HG03196 (cell line): ENCODE results near the gene GLG1.
"Not testable (repeated sequence)": the region's sequence is repeated elsewhere in the genome, so short reads cannot be mapped to it uniquely, and the experiment has no call there.

Experiments used
- ATAC-seq: cut with Tn5 transposase; IDR thresholded peaks from one replicate; pipeline ENCODE4 v1.9.1; 2021; ENCODE audit not compliant: unreplicated experiment

The GLG1 gene

DNA sequence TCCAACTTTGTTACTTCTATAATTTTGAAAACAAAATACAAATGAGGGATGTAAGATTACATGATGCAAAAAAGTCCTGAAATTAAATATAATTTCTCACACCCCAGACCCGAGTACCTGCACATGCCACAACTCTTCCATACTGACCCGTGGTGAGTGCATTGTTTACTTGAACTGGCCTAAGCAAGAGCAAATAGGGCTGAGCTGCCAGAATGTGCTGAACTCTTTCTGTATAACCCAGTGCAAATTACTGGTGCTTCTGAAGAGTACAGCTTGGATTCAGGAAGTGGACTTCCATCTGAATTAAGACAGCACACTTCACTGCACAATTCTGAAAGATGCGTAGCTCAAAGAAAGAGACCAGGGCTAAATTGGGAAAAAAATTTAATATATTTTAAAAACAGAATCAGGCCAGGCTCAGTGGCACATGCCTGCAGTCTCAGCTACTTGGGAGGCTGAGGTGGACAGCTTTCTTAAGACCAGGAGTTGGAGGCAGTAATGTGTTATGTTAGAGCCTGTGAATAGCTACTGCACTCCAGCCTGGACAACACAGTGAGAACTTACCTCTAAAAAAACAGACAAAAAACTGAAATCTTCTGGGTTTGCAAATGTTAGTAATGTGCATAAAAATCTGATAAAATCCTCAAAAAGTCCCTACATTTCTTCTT lies 63.9 kb downstream of the GLG1 start:
- ATAC-seq, result not testable (repeated sequence)

- not testable (repeated sequence) for ATAC-seq
These were observed 66.3 kb downstream of the GLG1 start for GRCh38 chr16:74540663-74541062.

DNA sequence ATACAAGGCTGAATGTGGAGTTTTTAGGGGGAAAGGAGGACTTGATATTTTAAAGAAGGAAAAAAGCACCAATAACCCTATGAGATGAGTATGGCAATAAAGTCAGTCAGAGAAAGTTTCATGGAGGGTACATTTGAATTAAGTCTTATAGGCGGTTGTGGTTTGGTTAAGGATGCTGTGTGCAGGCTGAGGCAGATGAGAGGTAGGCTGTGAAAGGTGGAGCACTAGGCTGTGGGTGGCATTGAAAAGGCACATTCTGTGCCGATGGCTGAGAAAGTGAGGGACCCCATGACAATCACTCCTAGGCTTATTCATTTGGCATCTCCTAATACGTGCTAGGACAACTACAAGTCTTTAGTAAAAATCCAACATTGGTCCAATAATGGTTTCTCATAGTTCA lies 68.1 kb downstream of the GLG1 start:
- not testable (repeated sequence) for ATAC-seq

GRCh38 chr16:74537746-74538145 lies 69.2 kb downstream of the GLG1 start:
- ATAC-seq, result not testable (repeated sequence)

GRCh38 chr16:74534650-74535049 lies 72.3 kb downstream of the GLG1 start:
- ATAC-seq, result not testable (repeated sequence)

DNA sequence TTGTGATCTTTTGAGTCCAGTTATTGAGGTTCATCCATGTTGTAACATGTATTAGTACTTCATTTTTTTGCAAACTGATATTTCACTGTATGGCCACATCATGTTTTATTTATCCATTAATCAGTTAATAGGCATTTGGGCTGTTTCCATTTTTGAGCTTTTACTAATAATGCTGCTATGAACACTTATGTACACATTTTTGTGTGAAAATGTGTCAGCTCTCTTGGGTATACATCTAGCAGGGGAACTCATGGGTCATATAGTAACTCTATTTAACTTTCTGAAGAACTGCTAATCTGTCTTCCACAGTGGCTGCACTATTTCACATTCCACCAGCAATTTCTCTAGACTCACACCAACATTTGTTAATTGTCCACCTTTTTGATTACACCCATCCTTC lies 82.0 kb downstream of the GLG1 start:
- ATAC-seq, result no peak

DNA sequence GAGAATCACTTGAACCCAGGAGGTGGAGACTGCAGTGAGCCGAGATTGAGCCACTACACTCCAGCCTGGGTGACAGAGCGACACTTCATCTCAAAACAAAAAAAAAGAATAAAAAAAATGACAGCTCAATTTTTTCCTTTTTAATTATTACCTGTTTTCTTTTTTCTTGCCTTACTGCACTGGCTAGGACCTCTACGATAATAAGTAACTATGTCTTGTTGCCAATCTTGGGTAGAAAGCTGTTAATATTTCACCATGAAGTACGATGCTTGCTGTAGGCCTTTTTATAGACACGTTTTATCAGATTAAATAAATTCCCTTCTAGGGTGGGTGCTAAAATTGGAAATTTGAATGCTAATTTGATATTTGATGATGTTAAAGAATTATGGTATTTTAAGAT lies 82.8 kb downstream of the GLG1 start:
- ATAC-seq, result no peak

DNA sequence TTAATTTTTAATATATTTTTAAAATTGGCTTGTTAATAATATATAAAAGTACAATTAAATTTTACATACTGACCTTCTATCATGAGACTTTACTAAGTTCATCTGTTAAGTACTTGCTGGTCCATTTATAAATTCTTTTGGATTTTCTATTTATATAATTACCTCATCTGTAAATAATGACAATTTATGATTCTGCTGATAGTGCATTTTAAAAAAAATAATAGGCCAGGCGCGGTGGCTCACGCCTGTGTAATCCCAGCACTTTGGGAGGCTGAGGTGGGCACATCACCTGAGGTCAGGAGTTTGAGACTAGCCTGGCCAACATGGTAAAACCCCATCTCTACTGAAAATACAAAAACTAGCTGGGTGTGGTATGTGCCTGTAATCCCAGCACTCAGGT lies 83.2 kb downstream of the GLG1 start:
- ATAC-seq, result not testable (repeated sequence)

- no peak for ATAC-seq
These were observed 84.8 kb downstream of the GLG1 start for GRCh38 chr16:74522160-74522559.

DNA sequence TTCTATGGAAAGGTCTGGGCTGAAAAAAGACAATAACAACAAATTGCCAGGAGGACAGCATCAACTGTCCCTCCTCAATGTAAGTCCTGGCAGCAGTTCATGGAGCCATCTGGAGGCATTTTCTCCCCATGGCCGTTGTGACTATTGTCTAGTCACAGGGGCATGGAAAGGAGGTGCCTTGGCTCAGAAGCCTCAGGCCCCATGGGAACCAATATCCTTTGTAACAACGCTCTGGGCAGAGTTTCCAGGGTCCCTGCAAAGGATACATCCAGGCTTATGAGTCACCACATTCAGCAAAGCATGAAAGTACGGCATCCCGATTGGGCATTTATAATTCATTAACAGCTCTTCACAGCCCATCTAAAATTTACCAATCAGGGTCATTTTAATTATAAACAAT lies 85.2 kb downstream of the GLG1 start:
- no peak for ATAC-seq

DNA sequence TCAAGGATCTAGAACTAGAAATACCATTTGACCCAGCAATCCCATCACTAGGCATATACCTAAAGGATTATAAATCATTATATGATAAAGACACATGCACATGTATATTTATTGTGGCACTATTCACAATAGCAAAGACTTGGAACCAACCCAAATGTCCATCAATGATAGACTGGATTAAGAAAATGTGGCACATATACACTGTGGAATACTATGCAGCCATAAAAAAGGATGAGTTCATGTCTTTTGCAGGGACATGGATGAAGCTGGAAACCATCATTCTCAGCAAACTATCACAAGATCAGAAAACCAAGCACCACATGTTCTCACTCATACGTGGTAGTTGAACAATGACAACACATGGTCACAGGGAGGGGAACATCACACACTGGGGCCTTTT lies 88.0 kb downstream of the GLG1 start:
- not testable (repeated sequence) for ATAC-seq

DNA sequence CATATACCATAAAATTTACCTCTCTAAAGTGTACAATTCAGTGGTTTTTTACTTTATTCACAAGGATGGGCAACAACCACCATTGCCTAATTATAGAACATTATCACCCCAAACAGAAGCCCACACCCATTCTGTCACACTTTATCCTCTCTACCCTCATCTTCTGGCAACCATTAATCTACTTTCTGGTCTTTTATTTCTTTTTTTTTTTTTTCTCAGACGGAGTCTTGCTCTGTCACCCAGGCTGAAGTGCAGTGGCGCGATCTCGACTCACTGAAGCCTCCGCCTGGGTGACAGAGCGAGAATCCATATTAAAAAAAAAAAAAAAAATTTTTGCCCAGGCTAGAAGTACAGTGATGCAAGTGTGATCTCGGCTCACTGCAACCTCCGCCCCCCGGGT lies 95.0 kb downstream of the GLG1 start:
- ATAC-seq, result no peak

DNA sequence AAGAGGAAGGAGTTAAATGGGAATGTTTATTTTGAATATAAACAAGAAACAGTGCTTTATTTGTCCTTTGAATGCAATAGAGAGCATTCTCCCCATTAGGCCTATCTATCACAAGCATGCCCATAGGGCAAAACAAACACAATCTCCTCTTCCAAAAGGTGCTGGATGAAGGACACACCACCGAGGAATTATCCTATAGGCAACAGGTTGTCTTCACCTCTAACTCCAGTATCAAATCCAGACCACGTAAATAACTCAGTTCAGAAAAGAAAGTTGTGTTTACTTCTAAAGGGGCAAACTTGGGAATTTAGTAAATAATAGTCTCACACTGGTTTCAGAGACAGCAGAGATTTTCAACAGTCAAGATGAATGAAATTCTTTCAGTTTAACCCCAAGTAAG lies 101.9 kb downstream of the GLG1 start:
- no peak for ATAC-seq

DNA sequence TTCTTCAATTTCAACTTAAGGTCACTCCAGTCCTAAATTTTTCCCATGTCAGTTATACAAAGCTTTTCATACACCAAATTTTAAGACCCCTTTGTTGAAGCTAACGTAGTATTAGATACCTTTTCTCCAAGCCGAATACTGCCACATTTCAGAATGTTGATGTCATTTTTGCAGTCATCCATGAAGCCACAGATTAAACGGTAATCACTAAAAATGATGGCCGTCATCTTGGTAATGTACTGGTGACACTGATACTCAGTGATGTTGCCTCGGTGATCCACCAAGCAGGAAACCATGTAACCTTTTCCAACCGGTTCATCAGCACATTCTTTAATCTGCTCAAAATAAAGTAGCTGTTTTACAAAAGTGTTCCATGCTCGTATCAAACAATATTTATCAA lies 103.5 kb downstream of the GLG1 start:
- ATAC-seq, result no peak

GRCh38 chr16:74501484-74502478 lies 105.1 kb downstream of the GLG1 start:
- no peak for ATAC-seq

DNA sequence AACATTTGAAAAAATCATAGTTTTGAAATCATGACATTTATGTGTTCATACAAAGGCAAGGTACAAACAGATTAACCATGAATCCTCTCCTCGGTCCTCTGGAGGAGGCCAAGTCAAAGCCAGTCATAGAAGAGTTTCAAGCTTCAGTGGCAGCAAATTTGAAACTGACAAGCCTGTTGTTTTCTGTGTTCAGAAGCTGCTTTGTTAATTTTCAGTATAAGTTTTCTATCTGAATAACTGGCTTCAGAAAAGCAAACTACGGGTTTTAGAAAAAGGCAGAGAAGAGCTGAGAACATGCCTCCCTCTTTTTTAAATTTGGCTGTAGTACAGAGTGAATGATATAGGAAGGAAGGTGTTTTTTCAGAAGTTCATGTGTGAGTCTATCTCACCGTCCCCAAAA lies 106.0 kb downstream of the GLG1 start:
- ATAC-seq, result no peak

GRCh38 chr16:74499114-74499513 lies 107.8 kb downstream of the GLG1 start:
- no peak for ATAC-seq

DNA sequence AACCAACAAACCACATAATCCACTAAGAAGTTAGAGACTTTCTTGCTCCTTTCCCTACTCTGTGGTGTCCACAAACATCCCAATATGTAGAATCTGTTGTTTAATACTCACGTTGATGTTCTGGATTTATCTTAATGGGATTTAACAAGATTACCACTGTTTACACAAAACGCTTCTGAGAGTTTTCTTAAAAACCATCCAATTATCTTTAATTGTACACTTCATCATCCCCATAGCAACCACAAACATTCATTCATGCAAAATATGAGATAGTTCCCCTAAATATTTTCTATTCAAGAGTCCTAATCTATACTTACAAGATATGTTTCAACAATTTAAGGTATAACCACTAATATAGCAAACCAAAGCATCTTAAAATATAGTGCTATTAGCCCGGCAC lies 109.2 kb downstream of the GLG1 start:
- ATAC-seq, result no peak

- ATAC-seq, result no peak
These were observed 110.9 kb downstream of the GLG1 start for GRCh38 chr16:74496054-74496453.

- no peak for ATAC-seq
These were observed 113.9 kb downstream of the GLG1 start for GRCh38 chr16:74492976-74493375.

DNA sequence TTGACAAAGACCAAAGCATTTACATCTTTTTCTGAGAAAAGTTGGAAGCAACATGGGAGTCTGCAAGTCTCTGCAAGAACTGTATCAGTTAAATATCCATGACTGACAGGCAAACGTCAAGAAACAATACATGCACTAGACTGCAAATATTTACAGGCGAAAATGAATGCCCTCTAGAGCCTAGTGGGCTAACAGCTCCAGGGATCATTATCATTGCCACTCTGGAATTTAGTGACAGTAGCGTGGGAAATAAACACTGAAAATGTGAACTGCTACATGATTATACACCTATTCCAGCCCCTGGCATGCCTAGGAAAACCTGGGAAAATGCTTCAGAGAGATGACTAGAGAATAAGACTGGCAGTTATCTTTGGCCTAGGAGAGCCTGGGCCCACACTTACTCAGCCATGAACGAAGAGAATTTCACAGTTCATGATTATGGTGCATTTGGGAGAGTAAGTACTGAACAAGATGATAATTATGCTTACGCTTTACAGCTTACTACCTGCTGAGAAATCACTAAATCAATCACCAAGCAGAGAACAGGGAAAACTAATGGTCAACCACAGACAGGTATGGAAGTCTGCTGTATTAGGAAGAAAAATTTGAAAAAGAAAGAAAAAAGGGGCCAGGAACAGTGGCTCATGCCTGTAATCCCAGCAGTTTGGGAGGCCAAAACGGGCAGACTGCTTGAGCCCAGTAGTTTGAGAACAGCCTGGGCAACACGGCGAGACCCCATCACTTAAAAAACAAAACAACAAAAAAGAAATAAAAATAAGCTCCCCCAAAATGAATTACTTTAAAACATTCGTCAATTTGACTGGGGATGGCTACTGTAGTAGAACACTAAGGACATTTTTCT lies 119.0 kb downstream of the GLG1 start:
- no peak for ATAC-seq
